Tibial artery (tissue), 4 donors: ENCODE measurements around the gene CAPNS2.

Experiments
- DNase-seq, 2 donors: peaks; one replicate each; pipeline ENCODE4 v3.0.0-alpha.2; 2019
- H3K27ac ChIP-seq, 2 donors: fragments of 200-600 bp; sonication (generic) in 1 of 2; 1 replicate in 1 of 2; 2 replicates in 1 of 2; pipeline ENCODE4 v1.5.1; 2018 to 2019; ENCODE audit warnings: mild to moderate bottlenecking in 1 of 2
- H3K27me3 ChIP-seq, 2 donors: fragments of 200-600 bp; sonication (generic) in 1 of 2; one replicate each; pipeline versions ENCODE4 v1.5.1 to v1.6.0; 2016 to 2019
- H3K36me3 ChIP-seq, 3 donors: fragments of 200-600 bp; sonication (generic) in 2 of 3; one replicate each; pipeline ENCODE4 v1.5.1; 2016 to 2019; ENCODE audit warnings: mild to moderate bottlenecking in 2 of 3
- H3K4me1 ChIP-seq, 4 donors: fragments of 200-600 bp; sonication (generic) in 2 of 4; 1 replicate in 3 of 4; 2 replicates in 1 of 4; pipeline ENCODE4 v1.5.1; 2016 to 2019
- H3K4me3 ChIP-seq, 2 donors: fragments of 200-600 bp; sonication (generic) in 1 of 2; 1 replicate in 1 of 2; 2 replicates in 1 of 2; pipeline ENCODE4 v1.5.1; 2018 to 2019; ENCODE audit warnings: mild to moderate bottlenecking in 2 of 2
- H3K9me3 ChIP-seq, 3 donors: fragments of 200-600 bp; sonication (generic) in 1 of 3; one replicate each; pipeline ENCODE4 v1.5.1; 2016 to 2019
- CTCF ChIP-seq, 2 experiments: fragments of 200-600 bp in 1 of 2; fragments of 450-650 bp in 1 of 2; IDR thresholded peaks; one replicate each; pipeline ENCODE4 v1.5.1; 2017 to 2019; ENCODE audit warnings: antibody characterized with exemption in 2 of 2, mild to moderate bottlenecking in 1 of 2, moderate library complexity in 1 of 2
- intact Hi-C: fragments of 100-400 bp; cut with DNase I; formaldehyde crosslinking; loops from one replicate; pipeline ENCODE4 v1.15.0; 2023; ENCODE audit warnings: low total_unique reads

The CAPNS2 gene

GRCh38 chr16:55571191-55571897 is 4.9 kb downstream of the CAPNS2 start:
- Histone ChIP-seq H3K27ac (no peak overlapping the region), H3K4me3 (no peak overlapping the region), H3K4me1 (peaks cover 0 to 10% (median 7%) of the 10 kb centered on the region in 4 donors), H3K9me3 (no peaks in the 10 kb centered on the region), H3K36me3 (no peaks in the 10 kb centered on the region), H3K27me3 (no peaks in the 10 kb centered on the region)
- intact Hi-C loops = no loop called here
- no peak for TF ChIP-seq CTCF (IDR thresholded peaks at IDR 0.05)
- no peak for DNase-seq

- Histone ChIP-seq H3K27ac (no peak overlapping the region), H3K36me3 (no peaks in the 10 kb centered on the region), H3K4me1 (peaks cover 0 to 10% (median 7%) of the 10 kb centered on the region in 4 donors), H3K9me3 (no peaks in the 10 kb centered on the region), H3K4me3 (no peak overlapping the region), H3K27me3 (no peaks in the 10 kb centered on the region)
- TF ChIP-seq CTCF (IDR thresholded peaks at IDR 0.05) = no peak
- intact Hi-C loops = no loop called here
- DNase-seq = no peak
Measured at GRCh38 chr16:55572439-55572838, 6.0 kb downstream of the CAPNS2 start.

- Histone ChIP-seq H3K27ac (no peak overlapping the region), H3K4me1 (no peaks in the 10 kb centered on the region), H3K27me3 (no peaks in the 10 kb centered on the region), H3K9me3 (no peaks in the 10 kb centered on the region), H3K36me3 (peaks cover 0 to 5% (median 4%) of the 10 kb centered on the region in 3 donors), H3K4me3 (no peak overlapping the region)
- DNase-seq = no peak
- intact Hi-C loops = no loop called here
- TF ChIP-seq CTCF (IDR thresholded peaks at IDR 0.05) = no peak
Measured at GRCh38 chr16:55574811-55575210, 8.3 kb downstream of the CAPNS2 start.

- intact Hi-C loops = no loop called here
- Histone ChIP-seq H3K4me3 (no peak overlapping the region), H3K9me3 (no peaks in the 10 kb centered on the region), H3K36me3 (peaks cover 0 to 6% (median 5%) of the 10 kb centered on the region in 3 donors), H3K27me3 (no peaks in the 10 kb centered on the region), H3K4me1 (no peaks in the 10 kb centered on the region), H3K27ac (no peak overlapping the region)
- TF ChIP-seq CTCF (IDR thresholded peaks at IDR 0.05) = no peak
- DNase-seq = no peak
Measured at GRCh38 chr16:55575496-55575895, 9.0 kb downstream of the CAPNS2 start.

- H3K27me3 ChIP-seq = no peaks in the 10 kb centered on the region
- no peaks in the 10 kb centered on the region for H3K9me3 ChIP-seq
- TF ChIP-seq CTCF (IDR thresholded peaks at IDR 0.05) = no peak
- DNase-seq = no peak
- H3K4me3 ChIP-seq = no peak overlapping the region
- intact Hi-C loops = no loop called here
- no peak overlapping the region for H3K27ac ChIP-seq
- H3K36me3 ChIP-seq = peaks cover 0 to 9% (median 5%) of the 10 kb centered on the region in 3 donors
- no peaks in the 10 kb centered on the region for H3K4me1 ChIP-seq
Measured at GRCh38 chr16:55576384-55576783, 9.9 kb downstream of the CAPNS2 start.
